CD4-positive, alpha-beta T cell treated with Interleukin-17A for 4 hours (primary cell): Measurements from ENCODE around the gene ZNF30.
"Not testable (repeated sequence)": the region's sequence is repeated elsewhere in the genome, so short reads cannot be mapped to it uniquely, and the experiment has no call there.

ENCODE experiments used
- DNase-seq: peaks from one replicate; pipeline ENCODE4 v3.0.0-alpha.2; 2020; ENCODE audit warnings: mixed read lengths

Gene ZNF30

DNA sequence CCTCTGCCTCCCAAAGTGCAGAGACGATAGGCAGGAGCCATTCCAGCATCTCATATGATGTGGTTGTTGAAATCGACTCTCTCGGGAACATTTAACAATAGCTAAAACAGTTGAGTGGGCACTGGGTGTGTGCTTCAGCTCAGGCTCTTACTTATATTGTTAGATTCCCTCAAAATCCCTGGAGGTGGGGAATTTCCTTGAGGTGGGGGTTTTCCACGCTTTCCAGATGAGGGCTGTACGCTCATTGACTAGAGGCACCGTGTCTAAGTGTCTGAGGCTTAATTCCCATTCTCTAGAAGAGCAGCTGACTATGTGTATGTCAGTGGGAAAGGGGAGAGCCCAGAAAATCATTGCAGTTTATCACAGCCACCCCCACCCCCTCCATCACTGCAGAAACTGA lies 62.6 kb downstream of the ZNF30 start:
- DNase-seq: no peak

GRCh38 chr19:34990578-34991192 lies 64.0 kb downstream of the ZNF30 start:
- no peak for DNase-seq

GRCh38 chr19:34991542-34992333 lies 65.0 kb downstream of the ZNF30 start:
- DNase-seq: no peak

DNA sequence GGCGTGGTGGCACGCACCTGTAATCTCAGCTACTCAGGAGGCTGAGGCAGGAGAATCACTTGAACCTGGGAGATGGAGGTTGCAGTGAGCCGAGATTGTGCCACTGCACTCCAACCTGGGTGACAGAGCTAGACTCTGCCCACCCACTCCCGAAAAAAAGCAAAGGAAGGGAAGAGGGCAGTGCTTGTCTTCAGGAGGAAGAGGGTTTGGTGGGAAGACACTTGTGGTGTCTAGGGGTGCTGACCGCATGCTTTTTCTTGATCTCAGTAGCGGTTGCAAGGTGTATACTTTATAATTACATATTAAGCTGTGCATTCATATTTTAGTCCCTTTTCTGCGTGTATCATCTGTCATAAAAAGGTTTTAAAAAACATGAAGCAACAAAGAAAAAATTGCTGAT lies 65.9 kb downstream of the ZNF30 start:
- not testable (repeated sequence) for DNase-seq

DNA sequence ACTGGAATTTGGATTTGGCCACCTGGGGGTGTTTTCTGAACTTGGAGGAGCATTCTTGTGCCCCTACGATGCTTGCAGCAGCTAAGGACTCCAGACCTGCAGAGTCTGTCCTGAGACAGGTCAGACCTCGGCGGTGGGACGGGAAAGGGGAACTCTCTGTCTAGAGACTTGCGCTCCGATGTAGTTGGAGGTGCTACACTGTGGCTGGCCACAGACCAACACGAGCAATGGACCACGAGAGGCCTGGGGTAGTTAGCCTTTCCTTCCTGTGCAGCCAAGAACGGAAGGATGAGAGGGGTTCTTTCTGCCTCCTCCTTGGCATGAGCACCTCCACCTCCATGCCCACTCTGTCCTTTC lies 67.6 kb downstream of the ZNF30 start:
- no peak for DNase-seq
